AG09319 (cell line): ENCODE data around the gene EPB41L5.

ENCODE experiments used
- DNase-seq: peaks from one replicate; pipeline ENCODE4 v3.0.0-alpha.2; 2010; ENCODE audit warnings: low read depth; ENCODE audit errors: extremely low read depth
- TF ChIP-seq, protein P1 (sequence below): IDR thresholded peaks from 2 replicates; pipeline ENCODE4 v1.5.1; 2011; ENCODE audit warnings: low read depth, mild to moderate bottlenecking, inconsistent platforms, low read length, moderate library complexity

The EPB41L5 gene

DNA sequence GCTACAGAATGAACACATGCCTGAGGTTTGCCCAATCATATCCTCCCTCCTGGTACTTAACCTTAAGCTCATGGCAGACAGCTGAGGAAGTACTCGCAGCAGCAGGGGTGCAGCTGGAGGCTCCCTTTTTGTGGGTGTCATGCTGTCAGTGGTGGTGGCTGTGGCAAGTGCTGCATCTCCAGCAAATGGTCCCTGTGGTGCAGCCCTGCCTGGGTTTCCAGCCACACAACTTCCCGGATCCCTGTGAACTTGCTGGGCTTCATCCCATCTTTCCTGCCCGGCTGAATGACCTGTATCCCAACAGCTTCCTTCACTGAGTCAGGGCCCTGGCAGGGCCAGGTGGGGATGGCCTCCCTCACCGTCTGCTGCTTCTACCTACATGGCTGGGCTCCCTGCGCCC, 205.3 kb downstream of the EPB41L5 start:
- no peak for DNase-seq
- TF ChIP-seq, protein P1, sequence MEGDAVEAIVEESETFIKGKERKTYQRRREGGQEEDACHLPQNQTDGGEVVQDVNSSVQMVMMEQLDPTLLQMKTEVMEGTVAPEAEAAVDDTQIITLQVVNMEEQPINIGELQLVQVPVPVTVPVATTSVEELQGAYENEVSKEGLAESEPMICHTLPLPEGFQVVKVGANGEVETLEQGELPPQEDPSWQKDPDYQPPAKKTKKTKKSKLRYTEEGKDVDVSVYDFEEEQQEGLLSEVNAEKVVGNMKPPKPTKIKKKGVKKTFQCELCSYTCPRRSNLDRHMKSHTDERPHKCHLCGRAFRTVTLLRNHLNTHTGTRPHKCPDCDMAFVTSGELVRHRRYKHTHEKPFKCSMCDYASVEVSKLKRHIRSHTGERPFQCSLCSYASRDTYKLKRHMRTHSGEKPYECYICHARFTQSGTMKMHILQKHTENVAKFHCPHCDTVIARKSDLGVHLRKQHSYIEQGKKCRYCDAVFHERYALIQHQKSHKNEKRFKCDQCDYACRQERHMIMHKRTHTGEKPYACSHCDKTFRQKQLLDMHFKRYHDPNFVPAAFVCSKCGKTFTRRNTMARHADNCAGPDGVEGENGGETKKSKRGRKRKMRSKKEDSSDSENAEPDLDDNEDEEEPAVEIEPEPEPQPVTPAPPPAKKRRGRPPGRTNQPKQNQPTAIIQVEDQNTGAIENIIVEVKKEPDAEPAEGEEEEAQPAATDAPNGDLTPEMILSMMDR = no peak

DNA sequence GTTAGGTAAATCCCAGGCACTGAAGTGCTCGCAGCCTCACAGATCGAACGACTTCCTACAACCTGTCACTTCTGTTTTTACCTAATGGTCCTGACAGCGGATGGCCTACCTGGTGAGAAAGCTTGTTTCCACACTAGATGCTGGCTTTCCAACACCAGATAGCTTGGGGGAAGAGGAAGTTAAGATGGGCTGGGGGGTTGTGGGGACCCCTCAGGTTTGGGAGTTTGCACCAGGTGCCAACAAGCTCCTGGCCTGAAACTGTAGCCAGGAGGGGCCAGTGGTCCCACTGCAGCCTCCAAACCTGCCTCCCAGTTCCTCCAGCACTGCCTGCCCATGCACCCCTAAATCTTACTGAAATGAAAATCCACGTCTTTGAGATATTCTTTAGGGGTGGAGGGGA, 206.4 kb downstream of the EPB41L5 start:
- TF ChIP-seq, protein P1 = no peak
- no peak for DNase-seq

GRCh38 chr2:120219766-120220165, 206.9 kb downstream of the EPB41L5 start:
- no peak for DNase-seq
- TF ChIP-seq, protein P1 = no peak

GRCh38 chr2:120220756-120221155, 207.9 kb downstream of the EPB41L5 start:
- TF ChIP-seq, protein P1 = no peak
- DNase-seq = no peak

DNA sequence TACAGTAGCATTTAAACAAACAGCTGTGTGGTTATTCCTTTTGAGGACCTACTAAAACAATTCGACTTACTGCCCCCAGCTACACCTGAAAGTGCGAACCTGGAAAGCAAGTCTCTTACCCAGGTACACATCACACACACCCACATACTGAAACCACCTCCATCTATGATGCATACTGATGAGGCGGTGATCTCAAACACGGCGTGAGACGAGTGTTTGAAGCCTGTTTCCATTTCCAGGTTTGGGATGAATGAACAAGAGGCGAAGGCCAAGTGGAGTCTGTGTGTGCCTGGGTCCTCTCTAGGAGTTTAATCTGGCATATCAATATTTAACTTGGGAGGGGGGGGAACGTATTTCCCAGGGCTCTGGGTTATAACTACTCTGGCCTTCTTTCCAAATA, 208.7 kb downstream of the EPB41L5 start:
- TF ChIP-seq, protein P1 = no peak
- no peak for DNase-seq

DNA sequence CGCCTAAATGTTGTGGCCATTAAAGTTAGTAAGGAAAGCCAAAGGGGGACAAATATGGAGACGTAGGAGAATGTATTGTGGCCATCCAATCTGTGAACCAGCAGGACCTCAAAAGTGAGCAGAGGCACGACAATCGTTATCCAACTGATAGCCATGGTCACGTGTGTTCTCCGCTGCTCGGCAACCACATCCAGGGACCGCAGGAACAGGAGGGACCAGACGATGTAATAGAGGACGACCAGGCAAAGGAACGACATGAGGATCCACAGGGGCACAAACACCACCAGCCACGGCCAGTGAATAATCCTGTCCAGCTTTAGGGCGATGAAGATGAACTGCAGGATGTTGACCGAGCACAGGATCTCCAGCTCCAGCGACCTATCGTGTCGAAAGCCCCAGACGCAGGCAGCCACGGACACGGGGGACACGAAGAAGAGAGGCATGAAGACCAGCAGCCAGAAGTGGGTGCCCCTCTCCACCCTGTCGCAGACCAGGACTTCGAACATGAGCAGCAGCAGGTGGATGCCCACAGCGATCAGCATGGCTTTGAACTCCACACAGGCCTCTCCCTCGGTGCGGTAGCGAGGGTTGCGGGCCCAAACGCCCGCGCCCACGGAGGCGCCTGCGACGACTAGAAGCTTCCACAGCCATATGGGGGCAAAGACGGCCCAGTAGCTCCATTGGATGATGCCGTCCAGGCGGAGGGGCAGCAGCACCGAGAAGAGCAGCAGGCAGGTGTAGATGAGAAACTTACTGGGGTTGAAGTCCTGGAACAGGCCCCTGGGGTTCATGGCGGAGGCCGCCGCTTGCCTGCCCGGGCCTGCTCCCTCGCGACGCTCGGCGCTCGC, 209.5 kb downstream of the EPB41L5 start:
- TF ChIP-seq, protein P1 = no peak
- no peak for DNase-seq

- DNase-seq = peak; percentile 55
- TF ChIP-seq, protein P1 = peak; percentile 18
Observed at GRCh38 chr2:120223034-120223912, 210.4 kb downstream of the EPB41L5 start, which contains the start of gene TMEM185B. Gene TMEM185B (minus strand): TSS chr2:120223400. CDS start chr2:120222976, 424 bp downstream.
